Gastroesophageal sphincter (tissue), 3 donors: ENCODE data around the gene MED26.

Experiments used
- CTCF ChIP-seq, 4 experiments: fragments of 200-600 bp in 2 of 4; fragments of 450-650 bp in 2 of 4; sonication (generic) in 1 of 4; IDR thresholded peaks; one replicate each; pipeline ENCODE4 v1.5.1; 2017 to 2019; ENCODE audit warnings: antibody characterized with exemption in 4 of 4, mild to moderate bottlenecking in 2 of 4, moderate library complexity in 2 of 4
- POLR2A ChIP-seq, 2 donors: fragments of 450-650 bp; IDR thresholded peaks; one replicate each; pipeline ENCODE4 v1.6.1; 2017; ENCODE audit warnings: antibody characterized with exemption in 2 of 2, mild to moderate bottlenecking in 2 of 2, moderate library complexity in 1 of 2

- peak in 1 of 4 experiments; percentile 47 for TF ChIP-seq CTCF (IDR thresholded peaks at IDR 0.05)
- peak; percentile 78 to 85 for TF ChIP-seq POLR2A (IDR thresholded peaks at IDR 0.05)
These were observed 32.1 kb upstream of the MED26 start, which contains the start of gene SMIM7 for GRCh38 chr19:16659832-16660708.
